Esophagus squamous epithelium (tissue), 4 donors: ENCODE data around the gene RBBP4.

Experiments used
- CTCF ChIP-seq, 6 experiments: fragments of 450-650 bp in 4 of 6; fragments of 200-600 bp in 2 of 6; sonication (generic) in 2 of 6; IDR thresholded peaks; one replicate each; pipeline ENCODE4 v1.5.1; 2016 to 2019; ENCODE audit warnings: antibody characterized with exemption in 6 of 6, mild to moderate bottlenecking in 4 of 6, moderate library complexity in 4 of 6
- POLR2A ChIP-seq, 4 donors: fragments of 450-650 bp; IDR thresholded peaks; one replicate each; pipeline ENCODE4 v1.6.1; 2017; ENCODE audit warnings: antibody characterized with exemption in 4 of 4, mild to moderate bottlenecking in 4 of 4, moderate library complexity in 3 of 4

DNA sequence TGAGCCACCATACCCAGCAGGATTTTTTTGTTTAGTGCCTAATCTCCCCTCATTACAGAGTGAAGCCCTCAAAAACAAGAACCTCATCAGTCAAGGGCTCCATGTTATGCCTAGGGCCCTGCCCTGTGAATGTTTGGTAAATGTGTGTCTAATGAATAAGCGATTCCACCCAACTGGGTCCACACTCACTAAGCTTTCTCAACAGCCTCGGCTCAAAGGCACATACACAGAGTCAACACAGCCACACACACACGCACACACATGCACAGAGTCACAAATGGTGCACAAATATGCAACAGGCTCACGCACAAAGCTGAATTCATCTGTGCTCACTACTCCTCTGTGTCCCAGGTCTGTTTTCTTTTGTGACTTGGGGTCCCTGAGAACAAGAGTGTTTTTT lies 63.3 kb downstream of the RBBP4 start:
- TF ChIP-seq CTCF (IDR thresholded peaks at IDR 0.05) (no peak), POLR2A (IDR thresholded peaks at IDR 0.05) (no peak)
